Lung (tissue), 12 donors: Measurements from ENCODE around the gene CD72. TPM values are rescaled to one million over a fixed set of nuclear protein-coding genes. Genes with fewer than 3 reads are reported as not detected.

Source experiments
- ATAC-seq: fragments of 200-7000 bp; cut with Tn5 transposase; one replicate; pipeline ENCODE4 v1.9.1; 2020; ENCODE audit warnings: moderate number of reproducible peaks; ENCODE audit not compliant: insufficient read depth, low FRiP score
- DNase-seq, 3 donors: peaks; one replicate each; pipeline ENCODE4 v3.0.0-alpha.2; 2013 to 2017
- H3K27ac ChIP-seq, 2 donors: one replicate each; pipeline ENCODE4 v1.5.1; 2013; ENCODE audit warnings: mild to moderate bottlenecking in 2 of 2, moderate library complexity in 2 of 2, control low read depth in 1 of 2, inconsistent platforms in 1 of 2, low read depth in 1 of 2, low read length in 1 of 2
- H3K27me3 ChIP-seq, 3 donors: one replicate each; pipeline ENCODE4 v1.5.1; 2013; ENCODE audit warnings: low read length in 2 of 3; ENCODE audit not compliant: control insufficient read depth in 3 of 3, insufficient read depth in 3 of 3
- H3K36me3 ChIP-seq, 4 donors: one replicate each; pipeline ENCODE4 v1.5.1; 2013; ENCODE audit warnings: low read length in 4 of 4, mild to moderate bottlenecking in 1 of 4, moderate library complexity in 1 of 4; ENCODE audit not compliant: control insufficient read depth in 4 of 4, insufficient read depth in 4 of 4
- H3K4me1 ChIP-seq, 5 donors: one replicate each; pipeline ENCODE4 v1.5.1; 2013; ENCODE audit warnings: low read length in 5 of 5, mild to moderate bottlenecking in 2 of 5, moderate library complexity in 1 of 5; ENCODE audit not compliant: control insufficient read depth in 5 of 5, insufficient read depth in 5 of 5
- H3K4me3 ChIP-seq: one replicate; pipeline ENCODE4 v1.5.1; 2013; ENCODE audit warnings: mild to moderate bottlenecking, control low read depth, moderate library complexity
- H3K9ac ChIP-seq, 2 donors: one replicate each; pipeline ENCODE4 v1.5.1; 2013; ENCODE audit warnings: low read length in 2 of 2, control low read depth in 1 of 2; ENCODE audit not compliant: insufficient read depth in 1 of 2
- H3K9me3 ChIP-seq, 4 donors: one replicate each; pipeline ENCODE4 v1.5.1; 2013; ENCODE audit warnings: low read length in 3 of 4, mild to moderate bottlenecking in 1 of 4, moderate library complexity in 1 of 4; ENCODE audit not compliant: control insufficient read depth in 4 of 4, insufficient read depth in 3 of 4
- CTCF ChIP-seq: IDR thresholded peaks from 2 replicates; pipeline ENCODE4 v1.5.1; 2012; ENCODE audit warnings: mild to moderate bottlenecking; ENCODE audit errors: control extremely low read depth, extremely low read depth
- WGBS, 2 donors: extraction: QIAGEN DNeasy Blood & Tissue Kit; methylation state at CpG; one replicate each; pipeline ENCODE4 v1.1.7; 2013; 5-methylcytosine and 5-hydroxymethylcytosine counted together
- polyA plus RNA-seq, 2 donors: library from polyadenylated mRNA; stranded (reverse); fragments of 200-250 nt; gene quantifications; one replicate each; pipeline ENCODE4 v1.2.1, GENCODE V29; 2013
- total RNA-seq, 2 donors: library from RNA; depleted of rRNA in 1 of 2; stranded (reverse); fragments of >200 nt in 1 of 2; gene quantifications; one replicate each; pipeline ENCODE4 v1.2.1, GENCODE V29; 2014 to 2021
- donor health status: control.
- donor health status: control.
- donor health status: Bipolar disorder and iron deficiency.
- donor health status: healthy.
- donor health status: DM: yes; HTN: yes; CAD: no.

CD72 gene
- total and polyA plus RNA-seq, 4 donors, result 3.1 to 10.6 (median 5.9) TPM

DNA sequence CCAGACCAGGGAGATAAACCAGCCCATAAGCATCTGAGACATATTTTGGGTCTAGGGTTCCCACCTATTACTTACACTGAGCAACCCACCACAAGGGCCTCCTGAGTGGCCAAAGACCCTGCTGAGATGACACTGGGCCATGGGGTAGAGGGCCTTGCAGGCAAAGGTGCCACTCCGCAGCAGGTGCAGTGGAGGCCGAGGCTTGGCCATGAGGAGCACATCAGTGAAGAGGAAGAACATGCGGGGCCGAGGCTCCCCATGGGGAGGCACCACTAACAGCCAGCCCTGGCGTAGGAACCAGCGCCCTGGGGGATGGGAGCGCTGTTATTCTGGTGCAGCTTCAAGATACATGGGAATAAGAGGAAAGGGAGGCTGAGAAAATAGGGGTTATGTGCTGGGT, 44.2 kb upstream of the CD72 start:
- Histone ChIP-seq H3K27ac (no peak overlapping the region), H3K9me3 (no peaks in the 10 kb centered on the region), H3K36me3 (peaks cover 0 to 17% (median 15%) of the 10 kb centered on the region in 4 donors), H3K4me3 (no peak overlapping the region), H3K27me3 (no peaks in the 10 kb centered on the region), H3K4me1 (peaks cover 0 to 29% (median 3%) of the 10 kb centered on the region in 5 donors), H3K9ac (no peak overlapping the region)
- 71 to 85% methylated on average over 7 of the region's 7 CpGs for WGBS, 2 donors
- no peak for TF ChIP-seq CTCF
- no peak for ATAC-seq
- no peak for DNase-seq

- no peak overlapping the region for H3K9ac ChIP-seq
- no peak overlapping the region for H3K4me3 ChIP-seq
- no peak for DNase-seq
- H3K36me3 ChIP-seq, result peaks cover 0 to 17% (median 15%) of the 10 kb centered on the region in 4 donors
- no peaks in the 10 kb centered on the region for H3K27me3 ChIP-seq
- H3K27ac ChIP-seq, result peak overlapping the region in 1 of 2 donors; percentile 31
- ATAC-seq, result no peak
- no peaks in the 10 kb centered on the region for H3K9me3 ChIP-seq
- 62 to 72% methylated on average over 3 of the region's 3 CpGs for WGBS, 2 donors
- H3K4me1 ChIP-seq, result peaks cover 0 to 35% (median 3%) of the 10 kb centered on the region in 5 donors
- no peak for TF ChIP-seq CTCF
Measured at GRCh38 chr9:35661756-35662350, 43.6 kb upstream of the CD72 start.

GRCh38 chr9:35660966-35661415, 42.8 kb upstream of the CD72 start:
- ATAC-seq (no peak), DNase-seq (peak in 2 of 3 donors; percentile 56 to 58)
- Histone ChIP-seq H3K36me3 (peaks cover 0 to 17% (median 15%) of the 10 kb centered on the region in 4 donors), H3K27me3 (no peaks in the 10 kb centered on the region), H3K9me3 (no peaks in the 10 kb centered on the region), H3K9ac (no peak overlapping the region), H3K4me3 (no peak overlapping the region), H3K27ac (peak overlapping the region; percentile 66 to 69), H3K4me1 (peaks cover 0 to 32% (median 3%) of the 10 kb centered on the region in 5 donors)
- 61 to 68% methylated on average over 9 of the region's 9 CpGs for WGBS, 2 donors
- peak; percentile 8 for TF ChIP-seq CTCF

GRCh38 chr9:35659340-35659739, 41.1 kb upstream of the CD72 start:
- no peak for TF ChIP-seq CTCF
- Histone ChIP-seq H3K9ac (peak overlapping the region in 1 of 2 donors; percentile 17), H3K9me3 (no peaks in the 10 kb centered on the region), H3K36me3 (peaks cover 0 to 17% (median 15%) of the 10 kb centered on the region in 4 donors), H3K27ac (peak overlapping the region in 1 of 2 donors; percentile 94), H3K4me1 (peaks cover 0 to 20% (median 3%) of the 10 kb centered on the region in 5 donors), H3K4me3 (no peak overlapping the region), H3K27me3 (no peaks in the 10 kb centered on the region)
- ATAC-seq, result no peak
- no peak for DNase-seq
- 70 to 71% methylated on average over 3 of the region's 3 CpGs for WGBS, 2 donors
